IMR-90 (cell line): ENCODE results near the gene CPXM1. TPM values are rescaled to one million over a fixed set of nuclear protein-coding genes. Genes with fewer than 3 reads are reported as not detected.

ENCODE experiments used
- ATAC-seq: fragments of 200-7000 bp; cut with Tn5 transposase; 2 replicates; pipeline ENCODE4 v1.9.1; 2020; ENCODE audit warnings: low read depth, mild to moderate bottlenecking, moderate library complexity
- BruUV-seq: library from RNA; stranded (reverse); fragments of 400-500 nt; replicated peaks from 2 replicates; lab custom pipeline; 2021; lab: Mats Ljungman, UMichigan
- CTCF ChIA-PET: fragments of 300-600 bp; formaldehyde crosslinking; extraction: SDS; loops from one replicate; lab custom pipeline; 2021; ENCODE audit warnings: antibody characterized with exemption; lab: Yijun Ruan, JAX
- POLR2A ChIA-PET: fragments of 300-600 bp; sonication (Branson Sonifier 250); formaldehyde crosslinking; loops from one replicate; lab custom pipeline; 2022; ENCODE audit warnings: antibody characterized with exemption; ENCODE audit not compliant: unreplicated experiment; lab: Charles Lee
- DNase-seq: peaks from one replicate; pipeline ENCODE4 v3.0.0; 2013
- H2AFZ ChIP-seq: replicated peaks from 2 replicates; pipeline ENCODE3; 2013; ENCODE audit warnings: low read length, mild to moderate bottlenecking; ENCODE audit not compliant: poor library complexity
- H2AK5ac ChIP-seq: 2 replicates; pipeline ENCODE4 v1.6.1; 2013; ENCODE audit warnings: low read depth, low read length, inconsistent platforms
- H2AK9ac ChIP-seq: replicated peaks from 2 replicates; pipeline ENCODE3; 2013; ENCODE audit warnings: mild to moderate bottlenecking, low read depth, low read length, moderate library complexity; ENCODE audit not compliant: poor library complexity
- H2BK120ac ChIP-seq: 2 replicates; pipeline ENCODE4 v1.6.1; 2013; ENCODE audit warnings: low read depth, low read length, inconsistent platforms
- H2BK15ac ChIP-seq: 3 replicates; pipeline ENCODE4 v1.6.1; 2013; ENCODE audit warnings: low read depth, low read length, inconsistent platforms
- H2BK20ac ChIP-seq: 2 replicates; pipeline ENCODE4 v1.6.1; 2013; ENCODE audit warnings: low read depth, mild to moderate bottlenecking, inconsistent platforms, low read length, moderate library complexity
- H2BK5ac ChIP-seq: 2 replicates; pipeline ENCODE4 v1.6.1; 2013; ENCODE audit warnings: mild to moderate bottlenecking, low read depth, low read length, inconsistent platforms; ENCODE audit not compliant: poor library complexity, severe bottlenecking
- H3K14ac ChIP-seq: replicated peaks from 2 replicates; pipeline ENCODE4 v1.6.1; 2013; ENCODE audit warnings: low read depth, low read length, inconsistent platforms
- H3K18ac ChIP-seq: 2 replicates; pipeline ENCODE4 v1.6.1; 2013; ENCODE audit warnings: low read depth, low read length, control low read depth
- H3K23ac ChIP-seq: 2 replicates; pipeline ENCODE4 v1.6.1; 2013; ENCODE audit warnings: low read depth, low read length, inconsistent platforms
- H3K27ac ChIP-seq: 2 replicates; pipeline ENCODE4 v1.5.1; 2013; ENCODE audit warnings: mild to moderate bottlenecking, control low read depth, low read length; ENCODE audit not compliant: insufficient read depth
- H3K27me3 ChIP-seq: 2 replicates; pipeline ENCODE4 v1.6.1; 2013; ENCODE audit warnings: low read length; ENCODE audit not compliant: control insufficient read depth, insufficient read depth
- H3K36me3 ChIP-seq: 2 replicates; pipeline ENCODE4 v1.6.1; 2013; ENCODE audit warnings: low read length, mixed read lengths; ENCODE audit not compliant: control insufficient read depth, insufficient read depth
- H3K4ac ChIP-seq: 2 replicates; pipeline ENCODE4 v1.6.1; 2013; ENCODE audit warnings: low read depth, low read length, inconsistent platforms
- H3K4me1 ChIP-seq: 2 replicates; pipeline ENCODE4 v1.6.1; 2013; ENCODE audit warnings: low read length, mixed read lengths; ENCODE audit not compliant: control insufficient read depth, insufficient read depth
- H3K4me2 ChIP-seq: 2 replicates; pipeline ENCODE4 v1.6.1; 2013; ENCODE audit warnings: low read depth, mild to moderate bottlenecking, control low read depth, low read length, moderate library complexity
- H3K4me3 ChIP-seq: 2 replicates; pipeline ENCODE4 v1.5.1; 2013; ENCODE audit warnings: low read depth, mild to moderate bottlenecking, control low read depth, low read length, moderate library complexity; ENCODE audit not compliant: insufficient read depth
- H3K56ac ChIP-seq: 2 replicates; pipeline ENCODE4 v1.6.1; 2013; ENCODE audit warnings: low read length, inconsistent platforms; ENCODE audit not compliant: insufficient read depth; ENCODE audit errors: extremely low read depth
- H3K79me1 ChIP-seq, 2 experiments: 2 replicates each; pipeline ENCODE4 v1.6.1; 2013; ENCODE audit warnings: low read length in 2 of 2, inconsistent platforms in 1 of 2, low read depth in 1 of 2
- H3K9ac ChIP-seq: 2 replicates; pipeline ENCODE4 v1.6.1; 2013; ENCODE audit warnings: low read depth, low read length, control low read depth
- H3K9me1 ChIP-seq: 2 replicates; pipeline ENCODE4 v1.6.1; 2013; ENCODE audit warnings: low read length, inconsistent platforms; ENCODE audit not compliant: insufficient read depth
- H3K9me3 ChIP-seq: 2 replicates; pipeline ENCODE4 v1.6.1; 2013; ENCODE audit warnings: low read length; ENCODE audit not compliant: control insufficient read depth, insufficient read depth
- H4K20me1 ChIP-seq: 2 replicates; pipeline ENCODE4 v1.6.1; 2013; ENCODE audit warnings: low read length, inconsistent platforms; ENCODE audit not compliant: insufficient read depth
- H4K5ac ChIP-seq: 2 replicates; pipeline ENCODE4 v1.6.1; 2013; ENCODE audit warnings: mild to moderate bottlenecking, low read depth, low read length, control low read depth
- H4K8ac ChIP-seq, 2 experiments: 2 replicates each; pipeline ENCODE4 v1.6.1; 2013; ENCODE audit warnings: low read depth in 2 of 2, low read length in 2 of 2, control low read depth in 1 of 2, inconsistent platforms in 1 of 2
- H4K91ac ChIP-seq: 2 replicates; pipeline ENCODE4 v1.6.1; 2013; ENCODE audit warnings: low read depth, low read length, inconsistent platforms; ENCODE audit not compliant: insufficient read depth
- BHLHE40 ChIP-seq: fragments of 150-350 bp; IDR thresholded peaks from 2 replicates; pipeline ENCODE4 v1.6.1; 2016; ENCODE audit warnings: mild to moderate bottlenecking, low read depth, low read length
- CEBPB ChIP-seq: IDR thresholded peaks from 2 replicates; pipeline ENCODE4 v1.6.1; 2012; ENCODE audit warnings: low read depth, low read length, improper control_type of control experiment
- CHD1 ChIP-seq: IDR thresholded peaks from 2 replicates; pipeline ENCODE4 v1.6.1; 2012; ENCODE audit warnings: low read depth, low read length, improper control_type of control experiment
- FOS ChIP-seq: fragments of 150-350 bp; IDR thresholded peaks from 2 replicates; pipeline ENCODE4 v1.6.1; 2016; ENCODE audit warnings: low read depth, low read length
- MAFK ChIP-seq: IDR thresholded peaks from 2 replicates; pipeline ENCODE4 v1.6.1; 2012; ENCODE audit warnings: low read depth, low read length, improper control_type of control experiment
- MAZ ChIP-seq: IDR thresholded peaks from 2 replicates; pipeline ENCODE4 v1.6.1; 2012; ENCODE audit warnings: low read depth, mild to moderate bottlenecking, low read length, improper control_type of control experiment, moderate library complexity, borderline replicate concordance
- MXI1 ChIP-seq: IDR thresholded peaks from 2 replicates; pipeline ENCODE4 v1.6.1; 2012; ENCODE audit warnings: low read depth, mild to moderate bottlenecking, low read length, moderate library complexity, borderline replicate concordance
- NFE2L2 ChIP-seq: fragments of 150-350 bp; IDR thresholded peaks from 2 replicates; pipeline ENCODE4 v1.6.1; 2016; ENCODE audit warnings: low read depth, mild to moderate bottlenecking, low read length
- POLR2A ChIP-seq: IDR thresholded peaks from 2 replicates; pipeline ENCODE4 v1.6.1; 2012; ENCODE audit warnings: mild to moderate bottlenecking, low read depth, low read length
- RAD21 ChIP-seq: IDR thresholded peaks from 2 replicates; pipeline ENCODE4 v1.6.1; 2012; ENCODE audit warnings: low read length, improper control_type of control experiment
- RCOR1 ChIP-seq: IDR thresholded peaks from 2 replicates; pipeline ENCODE4 v1.6.1; 2012; ENCODE audit warnings: mild to moderate bottlenecking, low read length, improper control_type of control experiment; ENCODE audit not compliant: insufficient replicate concordance
- RFX5 ChIP-seq: IDR thresholded peaks from 2 replicates; pipeline ENCODE4 v1.8.0; 2012; ENCODE audit warnings: low read depth, mild to moderate bottlenecking, low read length, moderate library complexity
- SMC3 ChIP-seq: fragments of 150-350 bp; IDR thresholded peaks from 2 replicates; pipeline ENCODE4 v1.6.1; 2016; ENCODE audit warnings: low read depth, mild to moderate bottlenecking, antibody characterized with exemption, low read length, moderate library complexity
- WGBS, 2 experiments: methylation state at CpG; one replicate each; pipeline versions ENCODE4 v1.1.5 to v1.1.7; 2013; ENCODE audit warnings: missing lambda C conversion rate in 2 of 2; ENCODE audit not compliant: insufficient read length in 1 of 2; ENCODE audit errors: extremely low coverage in 2 of 2; 5-methylcytosine and 5-hydroxymethylcytosine counted together
- dilution Hi-C: fragments of 300-500 bp; cut with HindIII; formaldehyde crosslinking; loops from one replicate; pipeline ENCODE4 v1.14.3; 2018; ENCODE audit warnings: low sequenced_read_pairs; ENCODE audit not compliant: unreplicated experiment
- in situ Hi-C: fragments of 300-500 bp; cut with MboI; formaldehyde crosslinking; loops from 3 replicates; pipeline ENCODE4 v1.14.3; 2019; ENCODE audit warnings: low sequenced_read_pairs, inconsistent platforms, mixed read lengths
- intact Hi-C: fragments of 100-400 bp; cut with micrococcal nuclease; formaldehyde crosslinking; loops from 2 replicates; pipeline ENCODE4 v1.10.0; 2022
- polyA plus RNA-seq, 3 experiments: library from polyadenylated mRNA; depleted of rRNA; stranded (reverse); fragments of >200 nt; gene quantifications; 2 replicates each; pipeline ENCODE4 v1.2.3, GENCODE V29; 2012; ENCODE audit warnings: low replicate concordance in 1 of 3
- total RNA-seq: library from RNA; depleted of rRNA; stranded (reverse); fragments of >200 nt; gene quantifications from 2 replicates; pipeline ENCODE4 v1.2.3, GENCODE V29; 2012
- TF ChIP-seq, protein P1 (sequence below): fragments of 150-350 bp; IDR thresholded peaks from 2 replicates; pipeline ENCODE4 v1.6.1; 2017; ENCODE audit warnings: mild to moderate bottlenecking, antibody characterized with exemption, low read length, low read depth
- TF ChIP-seq, protein P2 (sequence below): fragments of 150-350 bp; IDR thresholded peaks from 2 replicates; pipeline ENCODE4 v1.6.1; 2016; ENCODE audit warnings: low read depth, mild to moderate bottlenecking, low read length, moderate library complexity, borderline replicate concordance
- TF ChIP-seq, protein P3 (sequence below): conservative IDR thresholded peaks from 2 replicates; pipeline ENCODE4 v1.5.1; 2012; ENCODE audit warnings: mild to moderate bottlenecking, low read depth, low read length, improper control_type of control experiment

CPXM1 gene
- total and polyA plus RNA-seq, 2 of the 4 experiments (the other 2 are of a cell fraction) = 1.1 to 4.6 TPM

DNA sequence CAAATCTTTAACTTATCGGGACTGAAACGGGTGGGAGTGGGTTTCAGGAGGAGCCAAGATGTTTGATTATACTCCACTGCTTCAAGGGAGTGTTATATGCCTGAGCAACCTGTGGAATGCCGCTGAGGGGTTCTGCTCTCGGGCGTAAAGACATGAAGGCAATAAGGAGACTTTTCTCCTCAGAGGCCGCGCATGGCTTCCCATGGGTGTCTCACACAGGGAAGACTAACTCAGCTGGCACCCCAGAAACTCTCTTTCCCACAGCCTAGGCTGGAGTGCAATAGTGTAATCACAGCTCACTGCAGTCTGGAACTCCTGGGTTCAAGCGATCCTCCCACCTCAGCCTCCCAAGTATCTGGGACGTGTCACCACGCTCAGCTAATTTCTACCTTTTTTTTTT lies 9.3 kb upstream of the CPXM1 start:
- Histone ChIP-seq H2AK5ac (no peak overlapping the region), H3K36me3 (no peaks in the 10 kb centered on the region), H4K8ac (no peak overlapping the region), H2AFZ (no peak overlapping the region), H2BK120ac (no peak overlapping the region), H2AK9ac (no peak overlapping the region), H2BK15ac (no peak overlapping the region), H3K4ac (no peak overlapping the region), H3K9me1 (peaks cover 7% of the 10 kb centered on the region; the same call in 1 of the 2 replicates), H2BK5ac (no peak overlapping the region), H3K23ac (no peak overlapping the region), H3K27me3 (peaks cover 29% of the 10 kb centered on the region), H3K56ac (no peak overlapping the region), H3K27ac (no peak overlapping the region), H3K14ac (no peak overlapping the region), H3K9ac (no peak overlapping the region), H2BK20ac (no peak overlapping the region), H4K91ac (no peak overlapping the region), H4K5ac (no peak overlapping the region), H3K4me2 (no peak overlapping the region), H3K9me3 (peaks cover 2% of the 10 kb centered on the region; the same call in 1 of the 2 replicates), H3K18ac (no peak overlapping the region), H4K20me1 (no peaks in the 10 kb centered on the region), H3K79me1 (no peaks in the 10 kb centered on the region), H3K4me3 (no peak overlapping the region), H3K4me1 (peaks cover 5% of the 10 kb centered on the region; the same call in 1 of the 2 replicates)
- intact Hi-C loops (no loop called here), in situ Hi-C loops (loop anchor here (25.0 kb wide), 1 partner anchor 697 kb away; the partner anchor contains the start of gene STK35), dilution Hi-C loops (no loop called here)
- ATAC-seq (no peak), DNase-seq (no peak)
- ChIA-PET CTCF (no interaction called here), POLR2A (no interaction called here)
- BruUV-seq = no TSS peak
- TF ChIP-seq, protein P1, sequence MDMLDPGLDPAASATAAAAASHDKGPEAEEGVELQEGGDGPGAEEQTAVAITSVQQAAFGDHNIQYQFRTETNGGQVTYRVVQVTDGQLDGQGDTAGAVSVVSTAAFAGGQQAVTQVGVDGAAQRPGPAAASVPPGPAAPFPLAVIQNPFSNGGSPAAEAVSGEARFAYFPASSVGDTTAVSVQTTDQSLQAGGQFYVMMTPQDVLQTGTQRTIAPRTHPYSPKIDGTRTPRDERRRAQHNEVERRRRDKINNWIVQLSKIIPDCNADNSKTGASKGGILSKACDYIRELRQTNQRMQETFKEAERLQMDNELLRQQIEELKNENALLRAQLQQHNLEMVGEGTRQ = no peak
- TF ChIP-seq MAFK (no peak), CEBPB (no peak), MAZ (no peak), SMC3 (no peak), POLR2A (no peak), RAD21 (no peak), FOS (no peak), BHLHE40 (no peak), CHD1 (no peak), NFE2L2 (no peak), RCOR1 (no peak), RFX5 (no peak), MXI1 (no peak)
- TF ChIP-seq, protein P2, sequence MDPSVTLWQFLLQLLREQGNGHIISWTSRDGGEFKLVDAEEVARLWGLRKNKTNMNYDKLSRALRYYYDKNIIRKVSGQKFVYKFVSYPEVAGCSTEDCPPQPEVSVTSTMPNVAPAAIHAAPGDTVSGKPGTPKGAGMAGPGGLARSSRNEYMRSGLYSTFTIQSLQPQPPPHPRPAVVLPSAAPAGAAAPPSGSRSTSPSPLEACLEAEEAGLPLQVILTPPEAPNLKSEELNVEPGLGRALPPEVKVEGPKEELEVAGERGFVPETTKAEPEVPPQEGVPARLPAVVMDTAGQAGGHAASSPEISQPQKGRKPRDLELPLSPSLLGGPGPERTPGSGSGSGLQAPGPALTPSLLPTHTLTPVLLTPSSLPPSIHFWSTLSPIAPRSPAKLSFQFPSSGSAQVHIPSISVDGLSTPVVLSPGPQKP = no peak
- TF ChIP-seq, protein P3, sequence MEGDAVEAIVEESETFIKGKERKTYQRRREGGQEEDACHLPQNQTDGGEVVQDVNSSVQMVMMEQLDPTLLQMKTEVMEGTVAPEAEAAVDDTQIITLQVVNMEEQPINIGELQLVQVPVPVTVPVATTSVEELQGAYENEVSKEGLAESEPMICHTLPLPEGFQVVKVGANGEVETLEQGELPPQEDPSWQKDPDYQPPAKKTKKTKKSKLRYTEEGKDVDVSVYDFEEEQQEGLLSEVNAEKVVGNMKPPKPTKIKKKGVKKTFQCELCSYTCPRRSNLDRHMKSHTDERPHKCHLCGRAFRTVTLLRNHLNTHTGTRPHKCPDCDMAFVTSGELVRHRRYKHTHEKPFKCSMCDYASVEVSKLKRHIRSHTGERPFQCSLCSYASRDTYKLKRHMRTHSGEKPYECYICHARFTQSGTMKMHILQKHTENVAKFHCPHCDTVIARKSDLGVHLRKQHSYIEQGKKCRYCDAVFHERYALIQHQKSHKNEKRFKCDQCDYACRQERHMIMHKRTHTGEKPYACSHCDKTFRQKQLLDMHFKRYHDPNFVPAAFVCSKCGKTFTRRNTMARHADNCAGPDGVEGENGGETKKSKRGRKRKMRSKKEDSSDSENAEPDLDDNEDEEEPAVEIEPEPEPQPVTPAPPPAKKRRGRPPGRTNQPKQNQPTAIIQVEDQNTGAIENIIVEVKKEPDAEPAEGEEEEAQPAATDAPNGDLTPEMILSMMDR = no peak
- WGBS, 2 experiments = 93% methylated on average over 3 of the region's 10 CpGs; no CpG with 5 or more reads in 1 of the 2 experiments
